HEK293 (cell line): ENCODE results near the gene MSH5.

Experiments used
- GLI2 ChIP-seq: fragments of 450-650 bp; formaldehyde crosslinking; IDR thresholded peaks from 2 replicates; pipeline ENCODE4; 2017; ENCODE audit warnings: missing biosample characterization, missing genetic modification characterization, low read depth, borderline replicate concordance
- GLIS1 ChIP-seq: fragments of 450-650 bp; formaldehyde crosslinking; IDR thresholded peaks from 2 replicates; pipeline ENCODE4 v1.5.1; 2016; ENCODE audit warnings: missing biosample characterization, missing genetic modification characterization
- GLIS2 ChIP-seq: fragments of 450-650 bp; formaldehyde crosslinking; IDR thresholded peaks from 2 replicates; pipeline ENCODE4 v1.5.1; 2016; ENCODE audit warnings: missing biosample characterization, missing genetic modification characterization
- HOXC10 ChIP-seq: sonication (generic); formaldehyde crosslinking; IDR thresholded peaks from 2 replicates; pipeline ENCODE4 v1.8.1; 2023; ENCODE audit warnings: mild to moderate bottlenecking, missing genetic modification reagents
- KLF1 ChIP-seq: fragments of 450-650 bp; formaldehyde crosslinking; IDR thresholded peaks from 2 replicates; pipeline ENCODE4 v1.5.1; 2016; ENCODE audit warnings: missing biosample characterization, missing genetic modification characterization
- MZF1 ChIP-seq: fragments of 450-650 bp; formaldehyde crosslinking; IDR thresholded peaks from 2 replicates; pipeline ENCODE4 v1.5.1; 2017; ENCODE audit warnings: missing biosample characterization, missing genetic modification characterization, borderline replicate concordance
- OSR2 ChIP-seq: fragments of 450-650 bp; formaldehyde crosslinking; IDR thresholded peaks from 2 replicates; pipeline ENCODE4 v1.5.1; 2016; ENCODE audit warnings: missing biosample characterization, missing genetic modification characterization
- OVOL3 ChIP-seq: fragments of 450-650 bp; formaldehyde crosslinking; IDR thresholded peaks from 2 replicates; pipeline ENCODE4 v1.5.1; 2016; ENCODE audit warnings: missing biosample characterization, missing genetic modification characterization
- PRDM1 ChIP-seq: fragments of 450-650 bp; formaldehyde crosslinking; IDR thresholded peaks from 2 replicates; pipeline ENCODE4; 2016; ENCODE audit warnings: missing biosample characterization, missing genetic modification characterization
- SETDB1 ChIP-seq: IDR thresholded peaks from one replicate; pipeline ENCODE4 v1.6.1; 2017; ENCODE audit warnings: mild to moderate bottlenecking, low read length, moderate library complexity, mixed read lengths; ENCODE audit not compliant: insufficient read length
- SP7 ChIP-seq: fragments of 450-650 bp; formaldehyde crosslinking; IDR thresholded peaks from 2 replicates; pipeline ENCODE4 v1.5.1; 2016; ENCODE audit warnings: missing biosample characterization, missing genetic modification characterization
- ZBTB10 ChIP-seq: fragments of 450-650 bp; formaldehyde crosslinking; IDR thresholded peaks from 2 replicates; pipeline ENCODE4 v1.5.1; 2016; ENCODE audit warnings: missing biosample characterization, missing genetic modification characterization
- ZBTB20 ChIP-seq: fragments of 450-650 bp; formaldehyde crosslinking; IDR thresholded peaks from 2 replicates; pipeline ENCODE4 v1.5.1; 2016; ENCODE audit warnings: missing biosample characterization, missing genetic modification characterization
- ZBTB26 ChIP-seq: fragments of 450-650 bp; formaldehyde crosslinking; optimal IDR thresholded peaks from 2 replicates; pipeline ENCODE3; 2016; ENCODE audit warnings: missing biosample characterization, mild to moderate bottlenecking, missing genetic modification characterization
- ZFHX2 ChIP-seq: fragments of 450-650 bp; formaldehyde crosslinking; conservative IDR thresholded peaks from 2 replicates; pipeline ENCODE4 v1.5.1; 2016; ENCODE audit warnings: missing biosample characterization, missing genetic modification characterization
- ZFP41 ChIP-seq: fragments of 450-650 bp; formaldehyde crosslinking; IDR thresholded peaks from 2 replicates; pipeline ENCODE4 v1.5.1; 2016; ENCODE audit warnings: missing biosample characterization, missing genetic modification characterization, borderline replicate concordance
- ZFP69B ChIP-seq: fragments of 450-650 bp; formaldehyde crosslinking; IDR thresholded peaks from 2 replicates; pipeline ENCODE4 v1.5.1; 2016; ENCODE audit warnings: missing biosample characterization, missing genetic modification characterization
- ZNF10 ChIP-seq: fragments of 450-650 bp; formaldehyde crosslinking; IDR thresholded peaks from 2 replicates; pipeline ENCODE4 v1.5.1; 2017; ENCODE audit warnings: missing biosample characterization, missing genetic modification characterization
- ZNF146 ChIP-seq: fragments of 450-650 bp; formaldehyde crosslinking; IDR thresholded peaks from 2 replicates; pipeline ENCODE4 v1.5.1; 2016; ENCODE audit warnings: missing biosample characterization, missing genetic modification characterization
- ZNF202 ChIP-seq: fragments of 450-650 bp; formaldehyde crosslinking; IDR thresholded peaks from 2 replicates; pipeline ENCODE4 v1.5.1; 2016; ENCODE audit warnings: missing biosample characterization, missing genetic modification characterization, borderline replicate concordance
- ZNF302 ChIP-seq: fragments of 450-650 bp; formaldehyde crosslinking; IDR thresholded peaks from 2 replicates; pipeline ENCODE4 v1.5.1; 2016; ENCODE audit warnings: missing biosample characterization, missing genetic modification characterization, low read depth
- ZNF335 ChIP-seq: fragments of 450-650 bp; formaldehyde crosslinking; conservative IDR thresholded peaks from 2 replicates; pipeline ENCODE4 v1.5.1; 2016; ENCODE audit warnings: missing biosample characterization, missing genetic modification characterization
- ZNF394 ChIP-seq: fragments of 450-650 bp; formaldehyde crosslinking; IDR thresholded peaks from 2 replicates; pipeline ENCODE4 v1.5.1; 2016; ENCODE audit warnings: missing biosample characterization, missing genetic modification characterization, mild to moderate bottlenecking, moderate library complexity, borderline replicate concordance
- ZNF600 ChIP-seq: fragments of 450-650 bp; formaldehyde crosslinking; IDR thresholded peaks from 2 replicates; pipeline ENCODE4 v1.5.1; 2016; ENCODE audit warnings: missing biosample characterization, missing genetic modification characterization
- ZNF629 ChIP-seq: fragments of 450-650 bp; formaldehyde crosslinking; IDR thresholded peaks from 2 replicates; pipeline ENCODE4 v1.5.1; 2017; ENCODE audit warnings: missing biosample characterization, missing genetic modification characterization
- ZNF645 ChIP-seq: fragments of 450-650 bp; formaldehyde crosslinking; IDR thresholded peaks from 2 replicates; pipeline ENCODE4; 2016; ENCODE audit warnings: missing biosample characterization, missing genetic modification characterization
- ZNF791 ChIP-seq: fragments of 450-650 bp; formaldehyde crosslinking; IDR thresholded peaks from 2 replicates; pipeline ENCODE4 v1.5.1; 2016; ENCODE audit warnings: missing biosample characterization, missing genetic modification characterization
- TF ChIP-seq, protein P1 (sequence below): fragments of 450-650 bp; formaldehyde crosslinking; conservative IDR thresholded peaks from 2 replicates; pipeline ENCODE4 v1.5.1; 2016; ENCODE audit warnings: low read depth, missing biosample characterization, missing genetic modification characterization
- TF ChIP-seq, protein P2 (sequence below): fragments of 450-650 bp; formaldehyde crosslinking; IDR thresholded peaks from 2 replicates; pipeline ENCODE4 v1.5.1; 2016; ENCODE audit warnings: missing biosample characterization, missing genetic modification characterization, borderline replicate concordance

MSH5 gene

DNA sequence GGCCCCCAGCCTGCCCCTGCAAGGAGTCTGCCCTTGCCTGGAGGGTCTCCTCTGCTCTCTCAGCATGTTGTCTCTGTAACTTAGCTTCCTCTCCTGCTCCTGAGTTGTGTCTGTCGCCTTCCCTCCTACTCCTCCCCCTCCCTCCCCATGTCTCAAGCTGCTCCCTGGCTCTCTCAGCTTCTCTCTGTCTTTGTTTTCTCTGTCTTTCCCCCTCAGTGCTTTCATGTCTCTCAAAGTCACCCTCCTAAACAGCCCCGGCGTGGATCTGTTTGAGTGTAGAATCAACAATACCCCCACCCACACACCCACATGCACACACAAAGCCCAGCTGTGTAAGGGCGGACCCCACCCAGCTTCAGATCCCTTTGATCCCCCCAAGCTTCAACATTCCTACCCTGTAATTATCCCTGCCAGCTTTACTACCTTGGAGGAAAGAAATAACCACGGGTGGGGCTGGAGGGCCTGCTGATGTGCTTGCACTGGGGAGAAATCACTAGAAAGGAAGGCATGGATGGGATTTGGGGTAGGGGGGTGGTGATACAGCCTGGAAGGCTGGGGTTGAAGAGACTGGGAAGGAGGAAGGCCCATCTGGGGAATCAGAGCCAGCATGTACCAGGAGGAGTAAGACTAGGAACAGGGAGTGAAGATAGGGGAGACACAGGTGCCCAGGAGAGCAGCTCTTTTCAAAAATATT lies 25.7 kb upstream of the MSH5 start (continued):
- no peak for TF ChIP-seq ZBTB10
- no peak for TF ChIP-seq ZNF645 (tag by site-specific recombination)
- TF ChIP-seq OVOL3, result no peak
- peak; percentile 99 for TF ChIP-seq SP7 (tag by site-specific recombination)
- no peak for TF ChIP-seq ZNF302 (tag by site-specific recombination)
- TF ChIP-seq SETDB1, result no peak
- peak; percentile 89 for TF ChIP-seq PRDM1 (tag by site-specific recombination)
- peak; percentile 99 for TF ChIP-seq ZFHX2
- TF ChIP-seq ZNF146, result no peak
- TF ChIP-seq, protein P1, sequence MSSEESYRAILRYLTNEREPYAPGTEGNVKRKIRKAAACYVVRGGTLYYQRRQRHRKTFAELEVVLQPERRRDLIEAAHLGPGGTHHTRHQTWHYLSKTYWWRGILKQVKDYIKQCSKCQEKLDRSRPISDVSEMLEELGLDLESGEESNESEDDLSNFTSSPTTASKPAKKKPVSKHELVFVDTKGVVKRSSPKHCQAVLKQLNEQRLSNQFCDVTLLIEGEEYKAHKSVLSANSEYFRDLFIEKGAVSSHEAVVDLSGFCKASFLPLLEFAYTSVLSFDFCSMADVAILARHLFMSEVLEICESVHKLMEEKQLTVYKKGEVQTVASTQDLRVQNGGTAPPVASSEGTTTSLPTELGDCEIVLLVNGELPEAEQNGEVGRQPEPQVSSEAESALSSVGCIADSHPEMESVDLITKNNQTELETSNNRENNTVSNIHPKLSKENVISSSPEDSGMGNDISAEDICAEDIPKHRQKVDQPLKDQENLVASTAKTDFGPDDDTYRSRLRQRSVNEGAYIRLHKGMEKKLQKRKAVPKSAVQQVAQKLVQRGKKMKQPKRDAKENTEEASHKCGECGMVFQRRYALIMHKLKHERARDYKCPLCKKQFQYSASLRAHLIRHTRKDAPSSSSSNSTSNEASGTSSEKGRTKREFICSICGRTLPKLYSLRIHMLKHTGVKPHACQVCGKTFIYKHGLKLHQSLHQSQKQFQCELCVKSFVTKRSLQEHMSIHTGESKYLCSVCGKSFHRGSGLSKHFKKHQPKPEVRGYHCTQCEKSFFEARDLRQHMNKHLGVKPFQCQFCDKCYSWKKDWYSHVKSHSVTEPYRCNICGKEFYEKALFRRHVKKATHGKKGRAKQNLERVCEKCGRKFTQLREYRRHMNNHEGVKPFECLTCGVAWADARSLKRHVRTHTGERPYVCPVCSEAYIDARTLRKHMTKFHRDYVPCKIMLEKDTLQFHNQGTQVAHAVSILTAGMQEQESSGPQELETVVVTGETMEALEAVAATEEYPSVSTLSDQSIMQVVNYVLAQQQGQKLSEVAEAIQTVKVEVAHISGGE (tag by site-specific recombination), result no peak
- no peak for TF ChIP-seq ZNF791
- TF ChIP-seq KLF1 (tag by site-specific recombination), result peak; percentile 100
- TF ChIP-seq GLI2, result no peak
- no peak for TF ChIP-seq OSR2 (tag by site-specific recombination)
- no peak for TF ChIP-seq ZNF335 (tag by site-specific recombination)
- TF ChIP-seq ZBTB20 (tag by site-specific recombination), result peak; percentile 26; the same call in 1 of the 2 replicates
- peak; percentile 84 for TF ChIP-seq MZF1 (tag by site-specific recombination)
- peak; percentile 91 for TF ChIP-seq GLIS1 (tag by site-specific recombination)
- no peak for TF ChIP-seq ZFP41 (tag by site-specific recombination)
- TF ChIP-seq ZNF629, result no peak
- peak; percentile 40; the same call in 1 of the 2 replicates for TF ChIP-seq GLIS2 (tag by site-specific recombination)
- TF ChIP-seq, protein P2, sequence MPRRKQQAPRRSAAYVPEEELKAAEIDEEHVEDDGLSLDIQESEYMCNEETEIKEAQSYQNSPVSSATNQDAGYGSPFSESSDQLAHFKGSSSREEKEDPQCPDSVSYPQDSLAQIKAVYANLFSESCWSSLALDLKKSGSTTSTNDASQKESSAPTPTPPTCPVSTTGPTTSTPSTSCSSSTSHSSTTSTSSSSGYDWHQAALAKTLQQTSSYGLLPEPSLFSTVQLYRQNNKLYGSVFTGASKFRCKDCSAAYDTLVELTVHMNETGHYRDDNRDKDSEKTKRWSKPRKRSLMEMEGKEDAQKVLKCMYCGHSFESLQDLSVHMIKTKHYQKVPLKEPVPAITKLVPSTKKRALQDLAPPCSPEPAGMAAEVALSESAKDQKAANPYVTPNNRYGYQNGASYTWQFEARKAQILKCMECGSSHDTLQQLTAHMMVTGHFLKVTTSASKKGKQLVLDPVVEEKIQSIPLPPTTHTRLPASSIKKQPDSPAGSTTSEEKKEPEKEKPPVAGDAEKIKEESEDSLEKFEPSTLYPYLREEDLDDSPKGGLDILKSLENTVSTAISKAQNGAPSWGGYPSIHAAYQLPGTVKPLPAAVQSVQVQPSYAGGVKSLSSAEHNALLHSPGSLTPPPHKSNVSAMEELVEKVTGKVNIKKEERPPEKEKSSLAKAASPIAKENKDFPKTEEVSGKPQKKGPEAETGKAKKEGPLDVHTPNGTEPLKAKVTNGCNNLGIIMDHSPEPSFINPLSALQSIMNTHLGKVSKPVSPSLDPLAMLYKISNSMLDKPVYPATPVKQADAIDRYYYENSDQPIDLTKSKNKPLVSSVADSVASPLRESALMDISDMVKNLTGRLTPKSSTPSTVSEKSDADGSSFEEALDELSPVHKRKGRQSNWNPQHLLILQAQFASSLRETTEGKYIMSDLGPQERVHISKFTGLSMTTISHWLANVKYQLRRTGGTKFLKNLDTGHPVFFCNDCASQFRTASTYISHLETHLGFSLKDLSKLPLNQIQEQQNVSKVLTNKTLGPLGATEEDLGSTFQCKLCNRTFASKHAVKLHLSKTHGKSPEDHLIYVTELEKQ (tag by site-specific recombination), result no peak
- TF ChIP-seq ZBTB26 (tag by site-specific recombination), result no peak
- TF ChIP-seq HOXC10 (CRISPR knock-in tag), result no peak
- TF ChIP-seq ZNF600 (tag by site-specific recombination), result peak; percentile 39; the same call in 1 of the 2 replicates
- peak; percentile 50; the same call in 1 of the 2 replicates for TF ChIP-seq ZFP69B (tag by site-specific recombination)
- no peak for TF ChIP-seq ZNF202 (tag by site-specific recombination)
- TF ChIP-seq ZNF394 (tag by site-specific recombination), result peak; percentile 100
- TF ChIP-seq ZNF10 (tag by site-specific recombination), result no peak
